ENCODE data around the gene CNTLN. TPM values are rescaled to one million over a fixed set of nuclear protein-coding genes. Genes with fewer than 3 reads are reported as not detected.

The CNTLN gene
- total and polyA plus RNA-seq, 9 donors, result 8.4 to 24.8 (median 16.2) TPM

DNA sequence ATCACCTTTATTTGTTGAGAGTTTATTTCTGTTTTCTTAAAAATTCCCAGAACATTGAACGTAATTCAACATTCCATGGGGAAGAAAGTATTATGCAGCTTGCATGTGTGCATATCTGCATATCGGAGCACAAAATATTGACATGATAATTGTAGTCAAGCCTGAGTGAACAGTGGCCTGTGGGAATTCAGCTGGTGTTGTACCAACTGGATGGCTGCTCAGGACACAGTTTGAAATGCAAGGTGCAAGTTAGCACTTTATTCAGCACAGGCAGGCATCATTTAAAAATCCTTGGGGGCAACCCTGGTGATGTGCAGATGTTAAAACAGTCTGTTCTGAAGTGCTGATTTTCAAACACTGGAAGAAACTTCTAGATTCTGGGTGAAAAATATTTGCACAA, 82.4 kb downstream of the CNTLN start:
- intact Hi-C loops (cut with DNase I), result no loop called here
- DNase-seq, result no peak
- H3K9me3 ChIP-seq, result no peaks in the 10 kb centered on the region
- 62 to 79% (median 72%) methylated on average over 2 of the region's 2 CpGs for WGBS, 3 donors
- no peak overlapping the region for H3K27ac ChIP-seq
- no peaks in the 10 kb centered on the region for H3K27me3 ChIP-seq
- no peaks in the 10 kb centered on the region for H3K36me3 ChIP-seq
- no peak overlapping the region for H3K4me3 ChIP-seq
- peaks cover 3% of the 10 kb centered on the region for H3K4me1 ChIP-seq (ENCODE audit: insufficient read depth)
- TF ChIP-seq CTCF (IDR thresholded peaks at IDR 0.05) (no peak), POLR2A (IDR thresholded peaks at IDR 0.05) (no peak), EP300 (IDR thresholded peaks at IDR 0.05) (no peak)

DNA sequence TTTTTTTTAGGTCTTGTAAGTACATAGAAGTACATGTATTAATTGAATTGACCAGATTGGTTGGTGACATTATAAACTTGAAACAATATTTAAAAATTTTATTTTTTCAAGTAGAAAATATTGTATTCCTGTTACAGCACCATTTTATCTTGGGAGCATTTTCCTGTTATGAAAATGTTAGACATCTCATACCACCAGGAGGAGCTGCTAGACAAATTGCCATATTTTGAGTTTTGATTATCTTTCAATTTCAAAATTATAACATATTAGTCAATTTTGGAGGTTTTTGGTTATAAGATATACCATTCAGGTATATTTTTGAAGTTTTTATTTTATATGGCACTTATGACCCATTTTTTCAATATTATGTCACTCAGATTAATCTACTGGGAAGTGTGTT, 84.4 kb downstream of the CNTLN start:
- no peak for DNase-seq
- H3K27ac ChIP-seq, result no peak overlapping the region
- H3K27me3 ChIP-seq, result no peaks in the 10 kb centered on the region
- H3K9me3 ChIP-seq, result no peaks in the 10 kb centered on the region
- no peak for TF ChIP-seq POLR2A (IDR thresholded peaks at IDR 0.05)
- H3K4me1 ChIP-seq (ENCODE audit: insufficient read depth), result peaks cover 3% of the 10 kb centered on the region
- intact Hi-C loops (cut with DNase I), result no loop called here
- H3K36me3 ChIP-seq, result no peaks in the 10 kb centered on the region
- no peak overlapping the region for H3K4me3 ChIP-seq

GRCh38 chr9:17222932-17223331, 88.1 kb downstream of the CNTLN start:
- intact Hi-C loops (cut with DNase I), result no loop called here
- Histone ChIP-seq H3K27ac (no peak overlapping the region), H3K9me3 (no peaks in the 10 kb centered on the region), H3K36me3 (no peaks in the 10 kb centered on the region), H3K27me3 (no peaks in the 10 kb centered on the region), H3K4me3 (no peak overlapping the region), H3K4me1 (ENCODE audit: insufficient read depth) (no peaks in the 10 kb centered on the region)
- TF ChIP-seq POLR2A (IDR thresholded peaks at IDR 0.05), result no peak
- TF ChIP-seq CTCF (IDR thresholded peaks at IDR 0.05), result no peak
- TF ChIP-seq EP300 (IDR thresholded peaks at IDR 0.05), result no peak
- 93 to 97% (median 96%) methylated on average over 7 of the region's 7 CpGs for WGBS, 3 donors
- DNase-seq, result no peak

DNA sequence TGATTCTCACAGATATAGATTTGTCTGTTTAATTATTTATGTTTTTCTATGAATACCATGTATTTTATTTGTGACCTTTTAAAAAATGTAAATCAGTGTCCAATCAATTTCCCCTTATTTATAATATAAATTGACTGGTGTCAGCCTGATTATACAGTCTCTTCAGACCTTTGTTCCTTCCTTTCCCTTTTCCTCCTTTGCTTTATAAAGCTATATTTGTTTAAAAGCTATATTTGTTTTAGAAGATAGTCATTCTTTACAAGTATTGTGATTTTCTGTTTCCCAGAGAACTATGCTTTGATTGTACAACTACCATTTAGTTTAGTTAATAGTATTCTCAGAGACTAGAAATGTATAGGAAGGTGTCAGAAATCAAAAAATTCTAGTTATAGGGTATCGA, 90.6 kb downstream of the CNTLN start:
- H3K4me3 ChIP-seq, result no peak overlapping the region
- no peaks in the 10 kb centered on the region for H3K36me3 ChIP-seq
- no peaks in the 10 kb centered on the region for H3K9me3 ChIP-seq
- H3K27ac ChIP-seq, result no peak overlapping the region
- WGBS, 3 donors, result 98 to 99% (median 98%) methylated on average over 1 of the region's 1 CpG
- intact Hi-C loops (cut with DNase I), result no loop called here
- no peaks in the 10 kb centered on the region for H3K27me3 ChIP-seq
- DNase-seq, result no peak
- no peaks in the 10 kb centered on the region for H3K4me1 ChIP-seq (ENCODE audit: insufficient read depth)
- TF ChIP-seq EP300 (IDR thresholded peaks at IDR 0.05), result no peak
- TF ChIP-seq CTCF (IDR thresholded peaks at IDR 0.05), result no peak
- TF ChIP-seq POLR2A (IDR thresholded peaks at IDR 0.05), result no peak

DNA sequence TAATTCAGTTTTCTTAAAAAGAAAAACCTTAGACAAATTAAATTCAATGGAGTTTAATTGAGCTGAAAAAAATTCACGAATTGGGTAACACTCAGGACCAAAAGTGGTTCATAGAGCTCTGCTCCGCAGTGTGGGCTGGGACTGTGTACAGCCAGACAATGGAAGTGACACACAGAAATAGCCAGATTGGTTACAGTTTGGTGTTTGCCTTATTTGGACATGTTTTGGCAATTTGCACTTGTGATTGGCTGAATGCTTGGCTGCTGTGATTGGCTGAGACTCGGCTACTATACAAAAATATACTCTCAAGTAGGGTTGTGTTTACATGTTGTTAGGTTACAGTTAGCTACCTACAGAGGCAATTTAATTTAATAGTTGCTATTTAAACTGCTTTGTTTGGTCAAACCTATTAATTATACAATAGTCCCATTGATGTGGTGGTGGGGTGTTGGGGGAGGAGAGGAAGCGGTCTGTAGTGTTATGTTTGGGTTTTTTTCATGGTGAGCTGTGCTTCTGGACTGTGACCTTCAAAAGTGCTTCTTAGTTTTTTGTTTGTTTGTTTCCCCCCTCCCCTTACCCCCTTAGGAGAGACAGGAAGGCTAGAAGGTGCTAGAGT, 95.2 kb downstream of the CNTLN start:
- Histone ChIP-seq H3K36me3 (no peaks in the 10 kb centered on the region), H3K9me3 (no peaks in the 10 kb centered on the region), H3K4me1 (ENCODE audit: insufficient read depth) (no peaks in the 10 kb centered on the region), H3K4me3 (no peak overlapping the region), H3K27ac (no peak overlapping the region), H3K27me3 (no peaks in the 10 kb centered on the region)
- no peak for DNase-seq
- no peak for TF ChIP-seq POLR2A (IDR thresholded peaks at IDR 0.05)
- no peak for TF ChIP-seq CTCF (IDR thresholded peaks at IDR 0.05)
- no peak for TF ChIP-seq EP300 (IDR thresholded peaks at IDR 0.05)
- intact Hi-C loops (cut with DNase I), result no loop called here
- 95 to 97% (median 96%) methylated on average over 4 of the region's 4 CpGs for WGBS, 3 donors
